ENCODE data around the gene MAML3. TPM values are rescaled to one million over a fixed set of nuclear protein-coding genes. Genes with fewer than 3 reads are reported as not detected.

MAML3 gene
- total RNA-seq, 1 donor from 2014 or later = 8.0 TPM

GRCh38 chr4:140136509-140136908 lies 17.5 kb downstream of the MAML3 start:
- Mint-ChIP-seq H3K4me3 (ENCODE audit: unreplicated experiment) (no peak overlapping the region), H3K36me3 (ENCODE audit: unreplicated experiment) (no peaks in the 10 kb centered on the region), H3K4me1 (ENCODE audit: unreplicated experiment) (peaks cover 14% of the 10 kb centered on the region), H3K9me3 (ENCODE audit: unreplicated experiment) (no peaks in the 10 kb centered on the region), H3K27me3 (ENCODE audit: unreplicated experiment) (no peaks in the 10 kb centered on the region), H3K27ac (ENCODE audit: unreplicated experiment) (no peak overlapping the region)
- no peak for TF ChIP-seq CTCF (IDR thresholded peaks at IDR 0.05)
- DNase-seq (ENCODE audit: extremely low spot score, unreplicated experiment) = no peak

- no peaks in the 10 kb centered on the region for H3K36me3 Mint-ChIP-seq (ENCODE audit: unreplicated experiment)
- DNase-seq (ENCODE audit: extremely low spot score, unreplicated experiment) = no peak
- no peaks in the 10 kb centered on the region for H3K9me3 Mint-ChIP-seq (ENCODE audit: unreplicated experiment)
- H3K4me1 Mint-ChIP-seq (ENCODE audit: unreplicated experiment) = peaks cover 14% of the 10 kb centered on the region
- H3K27ac Mint-ChIP-seq (ENCODE audit: unreplicated experiment) = no peak overlapping the region
- TF ChIP-seq CTCF (IDR thresholded peaks at IDR 0.05) = no peak
- no peak overlapping the region for H3K4me3 Mint-ChIP-seq (ENCODE audit: unreplicated experiment)
- no peaks in the 10 kb centered on the region for H3K27me3 Mint-ChIP-seq (ENCODE audit: unreplicated experiment)
These were observed 18.4 kb downstream of the MAML3 start for GRCh38 chr4:140135529-140136088.

- no peaks in the 10 kb centered on the region for H3K36me3 Mint-ChIP-seq (ENCODE audit: unreplicated experiment)
- peaks cover 14% of the 10 kb centered on the region for H3K4me1 Mint-ChIP-seq (ENCODE audit: unreplicated experiment)
- no peaks in the 10 kb centered on the region for H3K9me3 Mint-ChIP-seq (ENCODE audit: unreplicated experiment)
- H3K4me3 Mint-ChIP-seq (ENCODE audit: unreplicated experiment) = no peak overlapping the region
- no peaks in the 10 kb centered on the region for H3K27me3 Mint-ChIP-seq (ENCODE audit: unreplicated experiment)
- DNase-seq (ENCODE audit: extremely low spot score, unreplicated experiment) = no peak
- H3K27ac Mint-ChIP-seq (ENCODE audit: unreplicated experiment) = no peak overlapping the region
- no peak for TF ChIP-seq CTCF (IDR thresholded peaks at IDR 0.05)
These were observed 19.1 kb downstream of the MAML3 start for GRCh38 chr4:140134746-140135425.

- H3K27me3 Mint-ChIP-seq (ENCODE audit: unreplicated experiment) = no peaks in the 10 kb centered on the region
- TF ChIP-seq CTCF (IDR thresholded peaks at IDR 0.05) = no peak
- DNase-seq (ENCODE audit: extremely low spot score, unreplicated experiment) = no peak
- no peaks in the 10 kb centered on the region for H3K9me3 Mint-ChIP-seq (ENCODE audit: unreplicated experiment)
- H3K4me1 Mint-ChIP-seq (ENCODE audit: unreplicated experiment) = peaks cover 14% of the 10 kb centered on the region
- no peaks in the 10 kb centered on the region for H3K36me3 Mint-ChIP-seq (ENCODE audit: unreplicated experiment)
- no peak overlapping the region for H3K27ac Mint-ChIP-seq (ENCODE audit: unreplicated experiment)
- H3K4me3 Mint-ChIP-seq (ENCODE audit: unreplicated experiment) = no peak overlapping the region
These were observed 20.4 kb downstream of the MAML3 start for GRCh38 chr4:140133576-140133975.

- H3K4me1 Mint-ChIP-seq (ENCODE audit: unreplicated experiment) = peaks cover 9% of the 10 kb centered on the region
- no peak overlapping the region for H3K27ac Mint-ChIP-seq (ENCODE audit: unreplicated experiment)
These were observed 22.2 kb downstream of the MAML3 start for GRCh38 chr4:140131675-140132229.

More at GRCh38 chr4:140131675-140132229, 22.2 kb downstream of the MAML3 start:
- Mint-ChIP-seq H3K36me3 (ENCODE audit: unreplicated experiment) (no peaks in the 10 kb centered on the region), H3K9me3 (ENCODE audit: unreplicated experiment) (no peaks in the 10 kb centered on the region), H3K27me3 (ENCODE audit: unreplicated experiment) (no peaks in the 10 kb centered on the region), H3K4me3 (ENCODE audit: unreplicated experiment) (no peak overlapping the region)
- TF ChIP-seq CTCF (IDR thresholded peaks at IDR 0.05) = no peak
- DNase-seq (ENCODE audit: extremely low spot score, unreplicated experiment) = no peak
